ENCODE data around the gene DNER. TPM values are rescaled to one million over a fixed set of nuclear protein-coding genes. Genes with fewer than 3 reads are reported as not detected.

DNER gene
- polyA plus RNA-seq, 1 of the 3 experiments (the other 2 are of a cell fraction), result 1.4 TPM

DNA sequence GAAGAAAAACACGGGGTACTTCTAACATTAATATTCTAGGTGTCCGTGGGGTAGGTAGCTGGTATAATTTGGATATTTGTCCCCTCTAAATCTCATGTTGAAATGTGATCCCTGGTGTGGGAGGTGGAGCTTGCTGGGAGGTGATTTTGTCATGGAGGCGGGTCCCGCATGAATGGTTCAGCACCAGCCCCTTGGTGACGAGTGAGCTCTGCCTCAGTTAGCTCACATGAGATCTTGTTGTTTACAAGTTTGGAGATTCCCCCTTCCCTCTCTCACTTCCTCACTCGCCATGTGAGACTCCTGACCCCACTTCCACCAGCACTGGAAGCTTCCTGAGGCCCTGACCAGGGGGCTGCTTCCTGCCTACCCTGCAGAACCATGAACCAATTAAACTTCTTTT lies 35.4 kb upstream of the DNER start:
- Histone ChIP-seq H3K4me3 (ENCODE audit: low read depth in 2 of 2, low read length in 1 of 2) (no peak overlapping the region), H3K4me2 (no peak overlapping the region), H3K9ac (no peak overlapping the region), H2AFZ (ENCODE audit: low read depth) (no peak overlapping the region), H3K9me2 (no peaks in the 10 kb centered on the region), H3K79me2 (ENCODE audit: insufficient read depth) (no peaks in the 10 kb centered on the region), H3K36me3 (replicated peaks in 1 of 2; ENCODE audit: control insufficient read depth in 1 of 2, insufficient read depth in 2 of 2, low read length in 1 of 2) (no peaks in the 10 kb centered on the region), H3K4me1 (ENCODE audit: control insufficient read depth in 1 of 2, insufficient read depth in 2 of 2, low read depth in 1 of 2, low read length in 1 of 2) (no peaks in the 10 kb centered on the region; a peak in 1 of 4 replicates), H3K27ac (ENCODE audit: low read depth in 2 of 2, low read length in 1 of 2) (no peak overlapping the region), H4K20me1 (ENCODE audit: insufficient read depth) (no peaks in the 10 kb centered on the region), H3K27me3 (ENCODE audit: insufficient read depth) (no peaks in the 10 kb centered on the region), H3K9me3 (no peaks in the 10 kb centered on the region), H3F3A (replicated peaks; ENCODE audit: insufficient read depth) (no peaks in the 10 kb centered on the region)
- TF ChIP-seq GATA2 (CRISPR knock-in tag; IDR thresholded peaks at IDR 0.05) (no peak), CHD2 (IDR thresholded peaks at IDR 0.05; ENCODE audit: low read length, partially characterized antibody) (no peak), EP300 (IDR thresholded peaks at IDR 0.05; ENCODE audit: borderline replicate concordance in 1 of 2, low read depth in 1 of 2, low read length in 1 of 2) (no peak), FOSL2 (IDR thresholded peaks at IDR 0.05; ENCODE audit: borderline replicate concordance, low read depth) (no peak), ZBTB33 (IDR thresholded peaks at IDR 0.05; ENCODE audit: borderline replicate concordance, low read depth) (no peak), MEF2A (IDR thresholded peaks at IDR 0.05; ENCODE audit: borderline replicate concordance, low read depth) (no peak), GABPA (IDR thresholded peaks at IDR 0.05; ENCODE audit: low read depth) (no peak), JUND (IDR thresholded peaks at IDR 0.05) (no peak), RFX5 (IDR thresholded peaks at IDR 0.05; ENCODE audit: low read length) (no peak), RXRA (IDR thresholded peaks at IDR 0.05; ENCODE audit: borderline replicate concordance, low read depth) (no peak), NFIC (IDR thresholded peaks at IDR 0.05; ENCODE audit: borderline replicate concordance) (no peak), RAD21 (IDR thresholded peaks at IDR 0.05; ENCODE audit: low read length) (no peak), IRF3 (IDR thresholded peaks at IDR 0.05; ENCODE audit: low read depth, low read length) (no peak)
- TF ChIP-seq, protein P1, sequence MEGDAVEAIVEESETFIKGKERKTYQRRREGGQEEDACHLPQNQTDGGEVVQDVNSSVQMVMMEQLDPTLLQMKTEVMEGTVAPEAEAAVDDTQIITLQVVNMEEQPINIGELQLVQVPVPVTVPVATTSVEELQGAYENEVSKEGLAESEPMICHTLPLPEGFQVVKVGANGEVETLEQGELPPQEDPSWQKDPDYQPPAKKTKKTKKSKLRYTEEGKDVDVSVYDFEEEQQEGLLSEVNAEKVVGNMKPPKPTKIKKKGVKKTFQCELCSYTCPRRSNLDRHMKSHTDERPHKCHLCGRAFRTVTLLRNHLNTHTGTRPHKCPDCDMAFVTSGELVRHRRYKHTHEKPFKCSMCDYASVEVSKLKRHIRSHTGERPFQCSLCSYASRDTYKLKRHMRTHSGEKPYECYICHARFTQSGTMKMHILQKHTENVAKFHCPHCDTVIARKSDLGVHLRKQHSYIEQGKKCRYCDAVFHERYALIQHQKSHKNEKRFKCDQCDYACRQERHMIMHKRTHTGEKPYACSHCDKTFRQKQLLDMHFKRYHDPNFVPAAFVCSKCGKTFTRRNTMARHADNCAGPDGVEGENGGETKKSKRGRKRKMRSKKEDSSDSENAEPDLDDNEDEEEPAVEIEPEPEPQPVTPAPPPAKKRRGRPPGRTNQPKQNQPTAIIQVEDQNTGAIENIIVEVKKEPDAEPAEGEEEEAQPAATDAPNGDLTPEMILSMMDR (IDR thresholded peaks at IDR 0.05), result no peak
- ChIA-PET POLR2A (no interaction called here), CTCF (no interaction called here)
- 71% methylated on average over 6 of the region's 6 CpGs for WGBS (ENCODE audit: low lambda C conversion rate)
- DNase-seq, result no peak

DNA sequence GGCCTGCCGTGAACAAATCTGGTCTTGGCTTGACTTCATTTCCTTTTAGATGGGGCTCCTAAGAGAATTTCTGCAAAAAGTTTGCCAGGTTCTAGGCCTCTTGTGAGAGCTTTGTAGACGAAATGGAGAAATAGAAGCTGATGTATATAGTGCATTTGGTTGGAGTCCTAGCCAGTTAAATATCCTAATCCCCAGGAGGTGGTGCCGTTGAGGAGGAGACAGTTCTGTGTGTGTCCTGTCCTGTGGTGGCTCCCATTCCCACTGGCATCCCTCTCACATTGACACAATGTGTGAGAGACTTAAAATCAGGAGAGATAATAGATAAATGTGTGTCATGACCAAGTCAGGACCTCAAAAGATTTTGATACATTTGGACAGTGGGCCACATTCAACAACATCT lies 34.6 kb upstream of the DNER start:
- TF ChIP-seq, protein P2, sequence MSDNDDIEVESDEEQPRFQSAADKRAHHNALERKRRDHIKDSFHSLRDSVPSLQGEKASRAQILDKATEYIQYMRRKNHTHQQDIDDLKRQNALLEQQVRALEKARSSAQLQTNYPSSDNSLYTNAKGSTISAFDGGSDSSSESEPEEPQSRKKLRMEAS (IDR thresholded peaks at IDR 0.05; ENCODE audit: low read depth), result no peak
- TF ChIP-seq TAF1 (IDR thresholded peaks at IDR 0.05; ENCODE audit: borderline replicate concordance, low read depth, low read length) (no peak), ELF1 (IDR thresholded peaks at IDR 0.05) (no peak), RXRA (IDR thresholded peaks at IDR 0.05; ENCODE audit: borderline replicate concordance, low read depth) (no peak), CHD2 (IDR thresholded peaks at IDR 0.05; ENCODE audit: low read length, partially characterized antibody) (no peak), ZBTB33 (IDR thresholded peaks at IDR 0.05; ENCODE audit: borderline replicate concordance, low read depth) (no peak), MEF2A (IDR thresholded peaks at IDR 0.05; ENCODE audit: borderline replicate concordance, low read depth) (no peak), NRF1 (IDR thresholded peaks at IDR 0.05; ENCODE audit: low read depth, low read length) (no peak), MXI1 (IDR thresholded peaks at IDR 0.05; ENCODE audit: low read depth, low read length) (no peak)
- TF ChIP-seq, protein P1 (IDR thresholded peaks at IDR 0.05), result no peak
- no peaks in the 10 kb centered on the region; a peak in 1 of 4 replicates for H3K4me1 ChIP-seq (ENCODE audit: control insufficient read depth in 1 of 2, insufficient read depth in 2 of 2, low read depth in 1 of 2, low read length in 1 of 2)
- peaks cover 6% of the 10 kb centered on the region; the same call in 1 of the 2 replicates for H3K9me3 ChIP-seq
- no peaks in the 10 kb centered on the region for H3F3A ChIP-seq (replicated peaks; ENCODE audit: insufficient read depth)
- no peak for DNase-seq
- H3K27me3 ChIP-seq (ENCODE audit: insufficient read depth), result no peaks in the 10 kb centered on the region
- no peak overlapping the region for H3K4me3 ChIP-seq (ENCODE audit: low read depth in 2 of 2, low read length in 1 of 2)
- WGBS (ENCODE audit: low lambda C conversion rate), result 83% methylated on average over 3 of the region's 3 CpGs
- ChIA-PET CTCF (no interaction called here), POLR2A (no interaction called here)
- no peak overlapping the region for H2AFZ ChIP-seq (ENCODE audit: low read depth)
- H3K9ac ChIP-seq, result no peak overlapping the region
- no peak overlapping the region for H3K27ac ChIP-seq (ENCODE audit: low read depth in 2 of 2, low read length in 1 of 2)
- H4K20me1 ChIP-seq (ENCODE audit: insufficient read depth), result no peaks in the 10 kb centered on the region
- H3K4me2 ChIP-seq, result no peak overlapping the region
- no peaks in the 10 kb centered on the region for H3K36me3 ChIP-seq (replicated peaks in 1 of 2; ENCODE audit: control insufficient read depth in 1 of 2, insufficient read depth in 2 of 2, low read length in 1 of 2)
- H3K79me2 ChIP-seq (ENCODE audit: insufficient read depth), result no peaks in the 10 kb centered on the region
- H3K9me2 ChIP-seq, result no peaks in the 10 kb centered on the region
